ENCODE measurements around the gene AGAP2.
A peak's percentile ranks its signal among the peaks of the same experiment; 100 is the strongest.

Gene AGAP2

GRCh38 chr12:57731411-57732080 is 7.0 kb downstream of the AGAP2 start:
- no peak overlapping the region for H3K27ac ChIP-seq (ENCODE audit: low read length)
- peaks cover 8% of the 10 kb centered on the region for H3K4me1 ChIP-seq (ENCODE audit: control insufficient read depth, low read depth, low read length)
- peaks cover 100% of the 10 kb centered on the region for H3K27me3 ChIP-seq (ENCODE audit: control insufficient read depth, insufficient read depth, low read length)
- no peaks in the 10 kb centered on the region for H3K36me3 ChIP-seq (ENCODE audit: control insufficient read depth, low read depth, low read length)
- no peaks in the 10 kb centered on the region for H3K9me3 ChIP-seq (ENCODE audit: control insufficient read depth, low read depth, low read length)
- no peak overlapping the region for H3K4me3 ChIP-seq (ENCODE audit: low read length)
- no peak overlapping the region for H3K9ac ChIP-seq (ENCODE audit: low read length)

- Histone ChIP-seq H3K9me3 (ENCODE audit: control insufficient read depth, low read depth, low read length) (no peaks in the 10 kb centered on the region), H3K9ac (ENCODE audit: low read length) (no peak overlapping the region), H3K27ac (ENCODE audit: low read length) (no peak overlapping the region), H3K4me3 (ENCODE audit: low read length) (no peak overlapping the region), H3K27me3 (ENCODE audit: control insufficient read depth, insufficient read depth, low read length) (peaks cover 99% of the 10 kb centered on the region), H3K4me1 (ENCODE audit: control insufficient read depth, low read depth, low read length) (peaks cover 5% of the 10 kb centered on the region), H3K36me3 (ENCODE audit: control insufficient read depth, low read depth, low read length) (no peaks in the 10 kb centered on the region)
Measured at GRCh38 chr12:57730336-57731067, 8.0 kb downstream of the AGAP2 start.

GRCh38 chr12:57729321-57729844 is 9.2 kb downstream of the AGAP2 start:
- Histone ChIP-seq H3K27me3 (ENCODE audit: control insufficient read depth, insufficient read depth, low read length) (peaks cover 99% of the 10 kb centered on the region), H3K27ac (ENCODE audit: low read length) (no peak overlapping the region), H3K36me3 (ENCODE audit: control insufficient read depth, low read depth, low read length) (no peaks in the 10 kb centered on the region)

GRCh38 chr12:57727758-57728395 is 10.7 kb downstream of the AGAP2 start:
- Histone ChIP-seq H3K36me3 (ENCODE audit: control insufficient read depth, low read depth, low read length) (no peaks in the 10 kb centered on the region), H3K4me3 (ENCODE audit: low read length) (no peak overlapping the region), H3K9me3 (ENCODE audit: control insufficient read depth, low read depth, low read length) (no peaks in the 10 kb centered on the region), H3K9ac (ENCODE audit: low read length) (no peak overlapping the region), H3K27me3 (ENCODE audit: control insufficient read depth, insufficient read depth, low read length) (peaks cover 98% of the 10 kb centered on the region), H3K4me1 (ENCODE audit: control insufficient read depth, low read depth, low read length) (no peaks in the 10 kb centered on the region), H3K27ac (ENCODE audit: low read length) (no peak overlapping the region)

More at GRCh38 chr12:57729321-57729844, 9.2 kb downstream of the AGAP2 start:
- Histone ChIP-seq H3K4me3 (ENCODE audit: low read length) (no peak overlapping the region), H3K9me3 (ENCODE audit: control insufficient read depth, low read depth, low read length) (no peaks in the 10 kb centered on the region), H3K9ac (ENCODE audit: low read length) (no peak overlapping the region), H3K4me1 (ENCODE audit: control insufficient read depth, low read depth, low read length) (no peaks in the 10 kb centered on the region)

- Histone ChIP-seq H3K9me3 (ENCODE audit: control insufficient read depth, low read depth, low read length) (no peaks in the 10 kb centered on the region), H3K27ac (ENCODE audit: low read length) (no peak overlapping the region), H3K4me1 (ENCODE audit: control insufficient read depth, low read depth, low read length) (no peaks in the 10 kb centered on the region), H3K27me3 (ENCODE audit: control insufficient read depth, insufficient read depth, low read length) (peaks cover 91% of the 10 kb centered on the region), H3K9ac (ENCODE audit: low read length) (no peak overlapping the region), H3K36me3 (ENCODE audit: control insufficient read depth, low read depth, low read length) (no peaks in the 10 kb centered on the region), H3K4me3 (ENCODE audit: low read length) (peak overlapping the region; percentile 75)
Measured at GRCh38 chr12:57726884-57727757, 11.4 kb downstream of the AGAP2 start.

- H3K9ac ChIP-seq (ENCODE audit: low read length): no peak overlapping the region
- H3K4me1 ChIP-seq (ENCODE audit: control insufficient read depth, low read depth, low read length): no peaks in the 10 kb centered on the region
- H3K27ac ChIP-seq (ENCODE audit: low read length): no peak overlapping the region
- H3K9me3 ChIP-seq (ENCODE audit: control insufficient read depth, low read depth, low read length): no peaks in the 10 kb centered on the region
- no peaks in the 10 kb centered on the region for H3K36me3 ChIP-seq (ENCODE audit: control insufficient read depth, low read depth, low read length)
- peak overlapping the region; percentile 75 for H3K4me3 ChIP-seq (ENCODE audit: low read length)
- H3K27me3 ChIP-seq (ENCODE audit: control insufficient read depth, insufficient read depth, low read length): peaks cover 83% of the 10 kb centered on the region
Measured at GRCh38 chr12:57726151-57726883, 12.2 kb downstream of the AGAP2 start.

GRCh38 chr12:57725851-57726150 is 12.7 kb downstream of the AGAP2 start:
- H3K9ac ChIP-seq (ENCODE audit: low read length): no peak overlapping the region
- H3K36me3 ChIP-seq (ENCODE audit: control insufficient read depth, low read depth, low read length): no peaks in the 10 kb centered on the region
- H3K9me3 ChIP-seq (ENCODE audit: control insufficient read depth, low read depth, low read length): no peaks in the 10 kb centered on the region
- H3K4me3 ChIP-seq (ENCODE audit: low read length): peak overlapping the region; percentile 75
- H3K4me1 ChIP-seq (ENCODE audit: control insufficient read depth, low read depth, low read length): no peaks in the 10 kb centered on the region
- H3K27me3 ChIP-seq (ENCODE audit: control insufficient read depth, insufficient read depth, low read length): peaks cover 78% of the 10 kb centered on the region
- H3K27ac ChIP-seq (ENCODE audit: low read length): no peak overlapping the region

- Histone ChIP-seq H3K4me3 (ENCODE audit: low read length) (no peak overlapping the region), H3K9me3 (ENCODE audit: control insufficient read depth, low read depth, low read length) (no peaks in the 10 kb centered on the region), H3K4me1 (ENCODE audit: control insufficient read depth, low read depth, low read length) (no peaks in the 10 kb centered on the region), H3K9ac (ENCODE audit: low read length) (no peak overlapping the region), H3K27ac (ENCODE audit: low read length) (no peak overlapping the region), H3K27me3 (ENCODE audit: control insufficient read depth, insufficient read depth, low read length) (peaks cover 71% of the 10 kb centered on the region), H3K36me3 (ENCODE audit: control insufficient read depth, low read depth, low read length) (no peaks in the 10 kb centered on the region)
Measured at GRCh38 chr12:57724936-57725740, 13.4 kb downstream of the AGAP2 start.

GRCh38 chr12:57724003-57724935 is 14.3 kb downstream of the AGAP2 start:
- Histone ChIP-seq H3K27me3 (ENCODE audit: control insufficient read depth, insufficient read depth, low read length) (peaks cover 62% of the 10 kb centered on the region), H3K4me3 (ENCODE audit: low read length) (no peak overlapping the region), H3K9ac (ENCODE audit: low read length) (no peak overlapping the region), H3K36me3 (ENCODE audit: control insufficient read depth, low read depth, low read length) (peaks cover 1% of the 10 kb centered on the region), H3K9me3 (ENCODE audit: control insufficient read depth, low read depth, low read length) (no peaks in the 10 kb centered on the region), H3K4me1 (ENCODE audit: control insufficient read depth, low read depth, low read length) (no peaks in the 10 kb centered on the region), H3K27ac (ENCODE audit: low read length) (no peak overlapping the region)
